Measurements from ENCODE around the gene STK11.
"Not testable (repeated sequence)": the region's sequence is repeated elsewhere in the genome, so short reads cannot be mapped to it uniquely, and the experiment has no call there.

The STK11 gene

DNA sequence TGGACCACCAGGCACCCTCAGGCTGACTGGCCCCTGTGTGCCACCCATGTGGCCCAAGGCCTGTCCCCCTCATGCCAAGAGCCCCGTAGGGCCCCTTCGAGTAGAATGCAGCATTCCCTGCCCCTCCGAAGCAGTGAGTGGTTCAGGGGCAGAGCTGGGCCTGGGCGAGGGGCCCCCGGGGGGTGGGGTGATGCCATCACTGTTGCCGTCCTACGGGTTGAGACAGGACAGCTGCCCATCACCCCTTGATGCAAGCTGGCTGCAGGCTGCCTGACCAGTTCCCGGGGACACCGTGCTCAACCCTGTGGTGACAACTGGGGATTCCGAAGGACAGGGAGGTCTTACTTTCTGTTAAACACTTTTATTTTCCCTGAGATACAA is 36.2 kb upstream of the STK11 start:
- DNase-seq, result no peak

DNA sequence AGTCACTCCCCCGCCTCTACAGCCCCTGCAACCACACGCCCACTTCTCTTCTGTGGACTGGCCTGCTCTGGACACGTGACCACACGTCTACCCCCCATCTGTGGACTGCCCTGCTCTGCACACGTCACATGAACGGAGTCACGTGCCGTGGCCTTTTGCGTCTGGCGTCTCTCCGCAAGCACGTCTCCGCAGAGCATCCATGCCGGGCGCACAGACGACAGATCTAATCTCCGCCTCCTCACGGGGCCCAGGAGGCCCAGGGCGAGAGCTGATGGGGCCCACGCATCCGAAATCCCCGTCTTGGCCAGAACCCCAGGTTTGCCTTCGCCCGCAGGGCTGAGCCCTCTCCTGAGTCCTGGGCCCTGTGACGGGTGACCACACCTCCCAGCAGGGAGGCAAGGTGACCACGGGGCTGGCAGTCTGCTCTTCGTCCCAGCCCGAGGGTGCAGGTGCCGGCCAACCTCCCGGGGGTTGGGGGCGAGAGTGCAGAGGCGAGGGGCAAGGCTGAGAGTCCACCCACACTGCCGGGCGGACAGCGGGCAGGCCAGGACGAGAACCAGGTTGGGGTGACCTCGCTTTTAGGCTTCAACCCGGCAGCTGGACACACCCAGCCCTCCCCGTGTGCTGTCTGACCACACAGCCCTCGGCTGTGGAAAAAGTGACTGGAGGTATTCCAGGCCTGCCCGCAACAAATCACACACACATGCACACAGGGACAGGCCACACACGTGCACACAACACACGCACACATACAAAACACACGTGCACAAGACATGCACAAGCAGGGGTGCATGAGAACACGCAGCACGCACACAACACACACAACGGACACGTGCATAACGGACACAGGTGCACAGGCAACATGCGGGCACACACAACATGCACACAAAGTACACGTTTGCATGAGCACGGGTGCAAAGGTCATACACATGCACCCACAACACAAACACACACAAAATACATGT is 35.4 kb upstream of the STK11 start:
- no peak for DNase-seq

DNA sequence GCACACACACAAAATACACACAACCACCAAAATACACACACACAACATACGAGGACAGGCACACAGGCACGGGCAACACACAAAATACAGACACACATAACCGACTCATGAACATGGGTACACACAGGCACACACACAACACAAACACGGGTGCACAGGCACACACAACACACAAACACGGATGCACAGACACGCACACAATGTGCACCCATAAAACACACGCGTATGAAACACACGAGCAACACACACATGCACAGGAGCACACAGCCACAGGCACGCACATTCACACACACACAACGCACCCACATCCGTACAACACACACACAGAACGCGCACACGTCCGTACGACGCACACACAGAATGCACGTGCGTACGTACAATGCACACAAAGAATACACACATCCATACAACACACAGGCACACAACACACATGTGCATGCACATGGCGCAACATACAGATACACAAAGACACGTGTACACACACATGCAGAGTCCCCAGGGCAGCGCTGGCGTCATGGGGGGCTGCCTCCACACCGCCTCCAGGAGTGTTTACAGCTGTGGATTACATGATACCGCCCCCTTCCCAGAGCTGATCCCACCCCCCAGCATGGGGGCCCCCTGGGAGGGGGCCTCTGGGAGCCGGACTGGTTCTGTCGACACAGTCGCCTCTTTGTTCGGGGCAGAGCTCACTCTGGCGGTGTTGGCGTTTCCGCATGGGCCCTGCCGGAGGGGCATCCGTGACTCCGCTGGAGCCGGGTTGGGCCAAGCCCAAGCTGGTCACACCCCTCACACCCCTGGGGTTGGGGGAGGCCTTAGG is 34.4 kb upstream of the STK11 start:
- DNase-seq, result no peak

DNA sequence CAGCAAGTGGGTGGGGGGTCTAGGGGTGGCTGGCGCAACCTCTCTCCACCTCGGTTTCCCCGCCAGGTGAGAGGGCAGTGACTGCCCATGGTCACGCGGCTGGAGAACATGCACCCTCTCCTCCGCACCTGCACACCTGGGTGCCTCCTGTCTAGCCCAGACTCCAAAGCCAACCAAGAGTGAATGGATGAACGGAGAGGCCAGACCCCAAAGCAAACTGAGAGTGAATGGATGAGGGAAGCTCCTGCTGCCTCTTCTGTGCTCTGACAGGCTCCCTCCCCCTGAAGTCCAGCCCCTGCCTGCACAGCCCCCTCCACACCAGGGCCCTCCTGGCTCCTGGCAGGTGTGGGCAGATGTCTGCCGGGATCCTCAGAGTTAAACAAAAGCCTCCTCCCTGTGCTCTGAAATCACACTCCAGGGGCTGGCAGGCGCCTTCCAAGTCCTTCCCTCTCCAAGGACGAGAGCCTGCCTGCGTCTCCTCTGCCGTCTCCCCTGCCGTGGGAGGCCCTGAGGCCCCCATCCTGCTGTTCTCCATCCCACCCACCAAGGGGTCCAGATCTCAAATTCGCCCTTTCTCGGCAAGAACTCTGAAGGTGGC is 33.7 kb upstream of the STK11 start:
- DNase-seq, result no peak

DNA sequence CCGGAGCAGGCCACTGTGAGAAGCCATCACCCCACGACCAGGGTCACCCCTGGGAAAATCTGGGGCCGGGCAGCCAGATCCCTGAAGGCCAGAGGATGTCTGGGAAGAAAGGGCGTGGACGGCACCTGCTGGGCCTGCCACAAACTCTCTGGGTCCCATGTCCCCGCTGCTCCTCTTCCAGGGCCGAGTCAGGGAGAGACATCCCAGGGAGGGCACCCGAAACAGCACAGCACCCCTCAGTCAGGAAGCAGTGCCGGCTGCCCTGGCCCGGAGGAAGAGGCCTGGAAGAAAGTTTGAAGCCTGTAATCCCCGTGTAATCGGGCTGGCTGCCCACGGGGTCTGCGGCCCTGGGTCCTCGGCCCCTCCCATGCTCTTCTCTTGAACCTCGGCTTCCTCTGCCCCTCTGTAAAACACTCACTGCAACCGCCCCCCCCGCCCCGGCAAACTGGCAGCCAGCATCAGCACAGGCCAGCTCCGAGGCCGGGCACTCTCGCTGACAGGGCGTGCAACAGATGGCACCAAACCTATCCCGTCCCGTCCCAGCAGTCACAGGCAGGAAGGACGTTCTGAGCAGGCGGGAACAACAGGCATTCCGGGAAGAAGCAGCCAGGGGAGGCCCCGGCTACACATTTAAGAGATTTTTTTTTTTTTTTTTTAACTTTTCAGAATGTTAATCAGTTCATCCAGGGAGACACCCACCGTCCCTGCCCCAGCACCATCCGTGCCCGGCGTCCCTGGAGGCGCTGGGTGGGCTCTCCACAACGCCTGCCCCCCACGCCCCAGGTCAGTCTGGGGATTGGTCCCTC is 33.0 kb upstream of the STK11 start:
- no peak for DNase-seq

DNA sequence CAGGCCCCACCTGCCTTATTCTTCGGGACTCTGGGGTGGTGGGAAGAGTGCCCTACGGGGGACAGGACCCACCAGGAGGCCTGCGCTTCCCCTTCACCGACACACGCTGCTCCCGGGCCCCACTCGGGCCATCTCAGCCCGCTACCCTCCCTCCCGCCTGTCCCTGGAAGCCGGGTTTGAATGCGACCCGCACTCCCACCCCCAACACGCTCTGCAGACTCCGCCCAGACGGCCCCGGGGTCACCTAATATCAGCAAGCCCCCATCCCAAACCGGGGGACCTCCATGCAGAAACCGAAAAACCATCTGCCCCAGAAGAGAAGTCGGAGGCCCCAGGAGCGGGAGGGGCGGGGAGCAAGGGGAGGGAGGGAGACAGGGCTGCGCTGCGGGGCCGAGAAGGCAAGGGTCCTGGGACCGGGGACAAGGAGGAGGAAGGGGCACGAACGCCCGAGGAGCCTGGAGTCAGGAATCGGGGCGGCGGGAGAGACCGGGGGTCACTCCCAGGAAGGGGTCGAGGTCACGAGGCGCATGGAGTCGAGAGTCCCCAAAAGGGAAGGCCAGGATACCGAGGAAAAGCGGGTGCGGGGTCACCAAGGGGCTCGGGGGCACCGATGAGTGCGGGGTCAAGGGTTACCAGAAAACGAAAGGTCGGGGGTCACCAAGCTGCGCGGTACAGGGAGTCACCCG is 32.3 kb upstream of the STK11 start:
- DNase-seq, result no peak

DNA sequence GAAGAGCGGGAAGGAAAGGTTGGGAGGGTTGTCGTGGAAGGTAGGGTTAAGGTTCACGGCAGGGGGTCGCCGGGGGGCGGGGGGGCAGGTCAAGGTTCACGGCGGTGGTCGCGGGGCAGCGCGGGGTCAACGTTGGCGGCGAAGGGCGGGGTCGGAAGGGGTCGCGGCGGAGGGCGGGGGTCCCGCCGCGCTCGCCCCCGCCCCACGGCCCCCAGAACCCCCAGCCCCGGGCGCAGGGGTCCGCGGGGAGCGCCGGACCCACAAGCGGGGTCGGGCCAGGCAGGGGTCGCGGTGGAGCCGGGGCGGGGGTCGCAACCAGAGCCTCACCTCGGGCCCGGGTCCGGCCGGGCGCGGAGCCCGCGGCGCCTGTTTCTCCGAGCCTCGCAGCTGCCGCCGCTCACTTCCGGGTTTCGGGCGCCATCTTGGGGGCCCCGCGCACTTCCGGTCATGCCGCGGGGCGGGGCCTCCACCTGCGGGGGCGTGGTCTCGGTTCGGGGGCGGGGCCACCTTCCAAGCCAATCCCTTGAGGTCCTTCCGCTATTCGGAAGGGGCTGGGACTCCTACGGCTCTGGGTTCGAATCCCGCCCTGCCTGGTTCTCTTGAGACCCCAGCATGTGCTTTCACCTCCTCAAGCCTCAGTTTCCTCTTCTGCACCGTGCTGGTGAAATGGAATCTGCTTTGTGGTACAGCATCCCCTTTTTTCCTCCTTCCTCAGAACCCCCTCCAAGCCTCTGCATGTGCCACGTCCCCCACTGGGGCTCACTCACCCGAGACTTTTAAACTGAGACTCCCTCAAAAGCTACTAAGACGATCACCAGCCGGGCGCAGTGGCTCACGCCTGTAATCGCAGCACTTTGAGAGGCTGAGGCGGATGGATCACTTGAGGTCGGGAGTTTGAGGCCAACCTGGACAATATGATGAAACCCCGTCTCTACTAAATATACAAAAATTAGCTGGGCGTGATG is 31.5 kb upstream of the STK11 start, which contains the start of gene SBNO2:
Gene SBNO2 (minus strand): TSS at position 424 of the 965 bp plus-strand sequence. CDS start 19,992 bp downstream, outside the sequence.
- peak; percentile 88 for DNase-seq

DNA sequence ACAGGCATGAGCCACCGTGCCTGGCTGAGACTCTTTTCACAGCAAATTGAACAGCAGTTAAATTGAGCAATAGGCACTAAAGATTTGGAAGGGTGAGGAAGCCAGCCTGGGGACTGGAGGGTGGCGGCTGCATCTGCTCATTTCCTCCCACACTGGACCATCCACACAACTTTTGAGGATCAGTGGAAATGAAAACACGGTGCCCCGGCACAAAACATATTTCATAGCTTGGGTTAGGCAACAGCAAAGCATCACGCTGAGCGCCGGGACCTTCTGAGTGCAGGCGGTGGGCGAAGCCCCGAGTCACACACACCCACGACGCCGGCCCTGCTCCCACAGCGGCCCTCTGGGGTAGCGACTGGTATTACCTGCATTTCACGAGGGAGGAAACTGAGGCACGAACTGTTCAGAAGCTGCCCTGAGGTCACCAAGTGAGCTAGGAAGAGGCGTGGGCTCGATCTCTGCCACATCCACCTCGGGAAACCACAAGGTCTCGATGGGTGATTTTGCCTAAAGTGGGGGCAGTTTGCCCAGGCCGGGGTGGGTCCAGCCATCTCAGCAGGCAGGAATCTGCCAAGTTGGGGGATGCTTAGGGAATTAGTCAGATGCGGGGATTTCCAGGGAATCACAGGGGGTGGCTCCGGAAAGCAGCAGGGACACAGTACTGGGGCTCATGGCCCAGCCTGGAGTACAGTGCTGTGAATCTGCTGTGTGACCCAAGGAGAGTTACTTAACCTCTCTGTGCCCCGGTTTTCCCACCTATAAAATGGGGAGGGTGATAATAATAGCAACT is 28.1 kb upstream of the STK11 start:
- no peak for DNase-seq

DNA sequence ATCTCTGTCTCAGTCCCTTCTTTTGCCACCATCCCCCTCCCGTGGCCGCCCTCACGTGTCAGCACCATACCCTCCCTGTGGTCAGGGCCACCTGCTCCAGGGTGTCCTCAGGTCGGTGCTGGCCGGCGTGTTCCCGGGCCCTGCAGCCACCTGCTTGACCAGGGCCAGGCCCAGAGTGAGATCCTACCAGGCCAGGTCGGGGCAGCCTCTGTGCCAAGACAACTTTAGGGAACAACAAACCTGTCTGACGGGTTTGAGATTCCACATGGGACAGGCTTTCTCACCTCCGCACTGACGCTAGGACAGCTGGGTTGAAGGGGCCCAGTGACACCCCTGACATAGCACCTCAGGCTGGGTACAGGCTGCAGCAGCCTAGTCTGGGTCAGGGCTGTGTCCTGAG is 24.0 kb upstream of the STK11 start:
- DNase-seq, result no peak

DNA sequence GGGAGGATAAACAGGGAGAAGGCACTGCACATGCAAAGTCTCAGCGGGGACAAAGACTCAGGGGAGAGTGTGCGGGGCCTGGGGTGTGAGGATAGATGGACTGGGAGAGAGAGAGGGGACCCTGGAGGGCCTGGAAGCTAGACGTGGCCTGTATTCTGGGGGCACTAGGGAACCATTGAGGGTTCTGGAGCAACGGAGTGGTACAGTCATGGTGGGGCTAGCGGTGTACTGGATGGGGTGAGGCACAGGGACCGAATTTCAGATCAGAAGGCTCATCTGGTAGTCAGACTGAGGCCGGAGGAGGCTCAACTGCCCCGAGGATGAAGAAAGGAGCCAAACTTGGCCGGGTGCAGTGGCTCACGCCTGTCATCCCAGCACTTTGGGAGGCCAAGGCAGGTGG is 23.5 kb upstream of the STK11 start:
- DNase-seq, result no peak

DNA sequence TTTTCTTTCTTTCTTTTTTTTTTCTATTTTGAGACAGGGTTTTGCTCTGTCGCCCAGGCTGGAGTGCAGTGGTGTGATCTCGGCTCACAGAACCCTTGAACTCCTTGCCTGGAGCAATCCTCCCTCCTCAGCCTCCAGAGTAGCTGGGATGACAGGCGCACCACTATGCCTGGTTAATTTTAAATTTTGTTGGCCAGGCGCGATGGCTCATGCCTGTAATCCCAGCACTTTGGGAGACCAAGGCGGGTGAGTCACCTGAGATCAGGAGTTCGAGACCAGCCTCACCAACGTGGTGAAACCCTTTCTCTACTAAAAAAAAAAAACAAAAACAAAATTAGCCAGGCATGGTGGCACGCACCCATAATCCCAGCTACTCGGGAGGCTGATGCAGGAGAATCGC is 22.9 kb upstream of the STK11 start:
- DNase-seq, result no peak

DNA sequence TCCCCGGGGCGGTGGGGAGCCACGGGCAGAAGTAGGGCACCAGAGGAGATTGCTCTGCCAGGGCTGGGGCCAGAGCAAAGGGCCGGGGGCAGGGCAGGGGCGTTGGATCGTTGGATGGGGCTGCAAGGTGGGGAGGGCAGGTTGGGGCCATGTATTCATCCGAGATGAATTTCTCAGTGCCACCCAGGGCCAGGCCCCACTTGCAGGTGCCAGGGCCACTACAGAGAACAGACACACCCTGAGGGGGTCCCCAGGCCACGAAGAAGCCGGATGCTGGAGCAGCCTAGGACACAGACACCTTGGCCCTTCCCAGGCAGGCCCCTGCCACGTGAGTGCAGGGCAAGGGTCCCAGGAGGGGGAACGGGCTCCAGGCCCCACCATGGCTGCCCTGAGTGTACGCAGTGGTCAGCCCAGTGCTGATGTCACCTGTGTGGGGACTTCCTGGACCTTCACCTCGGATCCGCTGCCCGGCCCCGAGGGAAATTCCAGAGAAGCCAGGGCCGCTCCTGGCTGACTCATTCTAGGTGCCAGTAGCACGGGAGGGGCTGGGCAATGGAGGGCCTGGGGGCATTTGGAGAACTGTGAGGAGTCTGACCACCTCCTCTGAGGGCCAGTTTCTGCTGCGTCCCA is 21.9 kb upstream of the STK11 start:
- no peak for DNase-seq

DNA sequence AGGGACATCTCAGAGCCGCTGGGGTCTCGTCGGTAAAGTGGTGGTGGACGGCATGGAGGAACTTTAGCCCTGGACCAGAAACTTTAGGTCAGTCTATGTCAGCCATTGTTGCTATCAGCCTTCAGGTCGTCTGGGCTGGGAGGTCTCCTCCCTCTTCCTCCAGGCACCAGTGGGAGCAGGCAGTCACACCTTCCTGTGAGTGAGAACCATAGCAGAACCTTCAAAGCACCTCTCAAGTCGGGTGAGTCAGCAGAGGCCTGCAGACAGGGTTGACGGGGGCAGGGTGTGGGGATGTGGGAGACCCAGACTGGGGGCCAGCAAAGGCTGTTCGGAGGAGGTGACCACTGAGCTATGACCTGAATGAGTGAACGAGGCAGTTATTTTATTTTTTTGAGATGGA is 16.2 kb upstream of the STK11 start:
- DNase-seq, result no peak

DNA sequence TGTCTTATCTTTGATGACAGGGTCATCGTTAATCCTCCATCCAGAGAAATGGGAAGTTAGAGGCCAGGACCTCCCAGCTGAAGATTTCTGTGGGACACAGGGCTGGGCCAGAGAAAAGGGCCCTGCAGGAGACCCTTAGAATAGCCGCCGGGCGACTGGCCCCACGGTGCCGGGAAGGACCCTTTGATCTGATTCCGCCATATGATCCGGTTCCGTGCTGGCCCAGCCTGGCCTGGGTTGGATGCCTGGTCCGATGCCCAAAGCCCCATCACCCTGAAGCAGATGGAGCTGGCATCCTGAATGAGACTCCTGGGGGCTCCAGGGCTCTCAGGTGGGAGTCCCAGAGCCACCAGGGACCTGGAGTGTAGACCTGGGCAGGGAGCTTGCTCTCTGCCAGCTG is 6.0 kb upstream of the STK11 start:
- DNase-seq, result peak; percentile 7

DNA sequence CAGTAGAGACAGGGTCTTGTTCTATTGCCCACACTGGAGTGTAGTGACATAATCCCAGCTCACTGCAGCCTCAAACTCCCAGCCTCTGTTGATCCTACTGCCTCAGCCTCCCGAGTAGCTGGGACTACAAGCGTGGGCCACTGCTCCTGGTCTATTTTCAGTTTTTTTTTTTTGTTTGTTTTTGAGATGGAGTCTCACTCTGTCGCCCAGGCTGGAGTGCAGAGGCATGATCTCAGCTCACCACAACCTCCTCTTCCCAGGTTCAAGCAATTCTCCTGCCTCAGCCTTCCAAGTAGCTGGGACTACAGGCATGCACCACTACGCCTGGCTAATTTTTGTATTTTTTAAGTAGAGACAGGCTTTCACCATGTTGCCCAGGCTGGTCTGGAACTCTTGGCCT is 5.0 kb upstream of the STK11 start:
- not testable (repeated sequence) for DNase-seq

DNA sequence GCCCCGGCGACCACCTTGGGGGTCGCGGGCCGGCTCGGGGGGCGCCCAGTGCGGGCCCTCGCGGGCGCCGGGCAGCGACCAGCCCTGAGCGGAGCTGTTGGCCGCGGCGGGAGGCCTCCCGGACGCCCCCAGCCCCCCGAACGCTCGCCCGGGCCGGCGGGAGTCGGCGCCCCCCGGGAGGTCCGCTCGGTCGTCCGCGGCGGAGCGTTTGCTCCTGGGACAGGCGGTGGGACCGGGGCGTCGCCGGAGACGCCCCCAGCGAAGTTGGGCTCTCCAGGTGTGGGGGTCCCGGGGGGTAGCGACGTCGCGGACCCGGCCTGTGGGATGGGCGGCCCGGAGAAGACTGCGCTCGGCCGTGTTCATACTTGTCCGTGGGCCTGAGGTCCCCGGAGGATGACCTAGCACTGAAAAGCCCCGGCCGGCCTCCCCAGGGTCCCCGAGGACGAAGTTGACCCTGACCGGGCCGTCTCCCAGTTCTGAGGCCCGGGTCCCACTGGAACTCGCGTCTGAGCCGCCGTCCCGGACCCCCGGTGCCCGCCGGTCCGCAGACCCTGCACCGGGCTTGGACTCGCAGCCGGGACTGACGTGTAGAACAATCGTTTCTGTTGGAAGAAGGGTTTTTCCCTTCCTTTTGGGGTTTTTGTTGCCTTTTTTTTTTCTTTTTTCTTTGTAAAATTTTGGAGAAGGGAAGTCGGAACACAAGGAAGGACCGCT is 729 bp downstream of the STK11 start:
- no peak for DNase-seq

DNA sequence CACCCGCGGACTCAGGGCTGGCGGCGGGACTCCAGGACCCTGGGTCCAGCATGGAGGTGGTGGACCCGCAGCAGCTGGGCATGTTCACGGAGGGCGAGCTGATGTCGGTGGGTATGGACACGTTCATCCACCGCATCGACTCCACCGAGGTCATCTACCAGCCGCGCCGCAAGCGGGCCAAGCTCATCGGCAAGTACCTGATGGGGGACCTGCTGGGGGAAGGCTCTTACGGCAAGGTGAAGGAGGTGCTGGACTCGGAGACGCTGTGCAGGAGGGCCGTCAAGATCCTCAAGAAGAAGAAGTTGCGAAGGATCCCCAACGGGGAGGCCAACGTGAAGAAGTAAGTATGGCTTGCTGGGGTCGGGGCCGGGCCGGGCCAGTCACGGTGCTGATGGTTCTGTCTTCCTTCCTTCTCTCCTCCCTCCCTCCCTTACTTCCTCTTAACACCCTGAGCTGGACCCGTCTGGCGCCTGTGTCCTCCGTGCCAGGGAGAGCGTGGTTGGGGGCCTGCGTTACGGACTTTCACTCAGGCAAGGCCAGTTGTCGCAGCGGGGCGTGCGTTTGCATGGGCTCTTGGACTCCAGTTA is 1.4 kb downstream of the STK11 start:
- no peak for DNase-seq

DNA sequence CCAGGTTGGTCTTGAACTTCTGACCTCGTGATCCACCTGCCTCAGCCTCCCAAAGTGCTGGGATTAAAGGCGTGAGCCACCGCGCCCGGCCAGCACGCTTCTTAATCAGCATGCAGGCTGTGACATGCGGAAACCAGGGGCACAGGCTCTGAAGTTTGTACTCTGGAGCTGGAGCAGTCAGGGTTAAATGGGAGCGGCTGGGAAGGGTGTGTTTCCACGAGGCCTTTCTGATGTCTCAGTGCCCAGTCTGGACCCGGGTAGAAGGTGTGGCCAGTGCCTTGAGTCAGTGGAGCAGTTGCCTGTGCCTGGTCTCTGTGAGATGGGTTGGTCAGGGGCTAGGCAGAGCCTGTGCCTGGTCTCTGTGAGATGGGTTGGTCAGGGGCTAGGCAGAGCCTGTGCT is 3.3 kb downstream of the STK11 start:
- DNase-seq, result not testable (repeated sequence)

DNA sequence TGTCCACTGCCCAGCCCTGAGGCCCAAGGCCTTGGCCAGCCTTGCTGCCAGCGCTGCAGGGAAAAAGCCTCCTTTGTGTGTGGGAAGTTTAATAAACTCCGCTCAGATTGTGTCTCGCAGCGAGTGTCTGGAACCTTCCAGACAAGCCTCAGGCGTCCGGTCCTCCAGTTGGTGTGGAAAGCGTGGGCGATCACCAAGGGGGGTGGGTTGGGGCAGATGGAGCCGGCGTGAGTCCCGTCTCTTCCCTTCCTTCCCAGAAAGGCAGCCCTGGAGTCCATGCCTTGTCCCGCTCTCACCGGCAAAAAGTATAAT is 4.6 kb downstream of the STK11 start:
- DNase-seq, result no peak

Data from OCI-M1 (cell line).